GM12878 (cell line): Measurements from ENCODE around the gene IFT81. TPM values are rescaled to one million over a fixed set of nuclear protein-coding genes. Genes with fewer than 3 reads are reported as not detected.

Experiments used
- ATAC-seq: fragments of 200-7000 bp; cut with Tn5 transposase; 3 replicates; pipeline ENCODE4 v1.9.1; 2020; ENCODE audit warnings: mild to moderate bottlenecking, moderate library complexity
- BruUV-seq: library from RNA; stranded (reverse); fragments of 400-500 nt; replicated peaks from 2 replicates; lab custom pipeline; 2021; lab: Mats Ljungman, UMichigan
- CTCF ChIA-PET: fragments of 300-600 bp; sonication (Branson Sonifier 250); formaldehyde crosslinking; extraction: SDS; loops from one replicate; lab custom pipeline; 2021; ENCODE audit warnings: inconsistent platforms; lab: Yijun Ruan, JAX
- POLR2A ChIA-PET: fragments of 350-600 bp; formaldehyde crosslinking; extraction: SDS; loops from one replicate; lab custom pipeline; 2021; ENCODE audit warnings: inconsistent platforms; lab: Charles Lee
- RAD21 ChIA-PET: fragments of 300-600 bp; sonication (Branson Sonifier 250); formaldehyde crosslinking; loops from one replicate; lab custom pipeline; 2023; ENCODE audit warnings: antibody characterized with exemption; ENCODE audit not compliant: unreplicated experiment; lab: Charles Lee
- SMC1A ChIA-PET: fragments of 300-600 bp; sonication (Branson Sonifier 250); formaldehyde crosslinking; loops from one replicate; lab custom pipeline; 2023; ENCODE audit not compliant: unreplicated experiment, uncharacterized antibody; lab: Charles Lee
- DNase-seq: peaks from one replicate; pipeline ENCODE4 v3.0.0-alpha.2; 2011; ENCODE audit warnings: low read depth, low spot score
- FAIRE-seq: peaks from 3 replicates; lab custom pipeline; 2011; peaks lifted over from hg19 to GRCh38; lab: Jason Lieb, UNC
- H2AFZ ChIP-seq: 2 replicates; pipeline ENCODE4 v1.6.0; 2011; ENCODE audit warnings: low read depth, low read length, control low read depth; ENCODE audit not compliant: control insufficient read depth
- H3K27ac ChIP-seq: 2 replicates; pipeline ENCODE4 v1.5.1; 2011; ENCODE audit warnings: control low read depth; ENCODE audit not compliant: control insufficient read depth, insufficient read depth
- H3K27me3 ChIP-seq, 2 experiments: replicated peaks in 1 of 2; 2 replicates each; pipeline versions ENCODE4 v1.6.0 to v1.6.1; 2011; ENCODE audit warnings: low read length in 1 of 2; ENCODE audit not compliant: control insufficient read depth in 2 of 2, insufficient read depth in 2 of 2
- H3K36me3 ChIP-seq, 2 experiments: 2 replicates each; pipeline ENCODE4 v1.5.1; 2011; ENCODE audit warnings: low read length in 1 of 2; ENCODE audit not compliant: control insufficient read depth in 2 of 2, insufficient read depth in 2 of 2
- H3K4me1 ChIP-seq: 2 replicates; pipeline ENCODE4 v1.6.1; 2011; ENCODE audit warnings: mild to moderate bottlenecking, low read length, moderate library complexity, mixed read lengths; ENCODE audit not compliant: control insufficient read depth, insufficient read depth
- H3K4me2 ChIP-seq: 2 replicates; pipeline ENCODE4 v1.6.0; 2011; ENCODE audit warnings: control low read depth; ENCODE audit not compliant: control insufficient read depth, insufficient read depth
- H3K4me3 ChIP-seq: fragments of 200-600 bp; sonication (generic); 2 replicates; pipeline ENCODE4 v1.5.1; 2016
- H3K79me2 ChIP-seq: 2 replicates; pipeline ENCODE4 v1.6.0; 2011; ENCODE audit warnings: low read length; ENCODE audit not compliant: control insufficient read depth, insufficient read depth
- H3K9ac ChIP-seq: 2 replicates; pipeline ENCODE4 v1.8.0; 2011; ENCODE audit warnings: low read length, control low read depth, mixed read lengths; ENCODE audit not compliant: control insufficient read depth, insufficient read depth
- H3K9me3 ChIP-seq: replicated peaks from 3 replicates; pipeline ENCODE4 v1.5.1; 2011; ENCODE audit warnings: mild to moderate bottlenecking, low read length; ENCODE audit not compliant: control insufficient read depth, insufficient read depth
- H4K20me1 ChIP-seq: 2 replicates; pipeline ENCODE4 v1.6.0; 2011; ENCODE audit not compliant: control insufficient read depth, insufficient read depth
- KAT2A ChIP-seq: conservative IDR thresholded peaks from 2 replicates; pipeline ENCODE4 v1.6.1; 2011; ENCODE audit warnings: low read depth, low read length; ENCODE audit not compliant: control insufficient read depth
- MTA3 ChIP-seq: IDR thresholded peaks from 2 replicates; pipeline ENCODE4 v1.6.1; 2012; ENCODE audit warnings: low read length, inconsistent platforms, borderline replicate concordance
- RBBP5 ChIP-seq: fragments of 200-600 bp; sonication (generic); conservative IDR thresholded peaks from 2 replicates; pipeline ENCODE4 v1.6.1; 2016
- SP1 ChIP-seq: IDR thresholded peaks from one replicate; pipeline ENCODE4 v1.6.1; 2011; ENCODE audit warnings: low read depth, low read length
- SPI1 ChIP-seq: IDR thresholded peaks from 2 replicates; pipeline ENCODE4 v1.6.1; 2011; ENCODE audit warnings: low read depth, mild to moderate bottlenecking, low read length, moderate library complexity, borderline replicate concordance; ENCODE audit not compliant: insufficient read depth
- WRNIP1 ChIP-seq: IDR thresholded peaks from 2 replicates; pipeline ENCODE4 v1.6.1; 2011; ENCODE audit warnings: low read depth, low read length, improper control_type of control experiment, borderline replicate concordance
- ZNF274 ChIP-seq: IDR thresholded peaks from one replicate; pipeline ENCODE4 v1.8.0; 2011; ENCODE audit not compliant: insufficient read length, insufficient read depth
- WGBS: methylation state at CpG from one replicate; pipeline ENCODE4 v1.1.6; 2016; ENCODE audit warnings: low lambda C conversion rate; ENCODE audit not compliant: insufficient replicate concordance, insufficient coverage; ENCODE audit errors: missing lambda C conversion rate; 5-methylcytosine and 5-hydroxymethylcytosine counted together
- in situ Hi-C: fragments of 300-500 bp; cut with MboI; formaldehyde crosslinking; loops from 9 replicates; pipeline ENCODE4 v1.14.3; 2018; ENCODE audit warnings: mixed read lengths
- intact Hi-C: fragments of 100-400 bp; cut with micrococcal nuclease; formaldehyde crosslinking; loops from one replicate; pipeline ENCODE4 v1.14.2; 2022; ENCODE audit not compliant: unreplicated experiment
- polyA plus RNA-seq, 11 experiments: library from polyadenylated mRNA; depleted of rRNA in 4 of 11; unstranded in 6 of 11; stranded (reverse) in 5 of 11; fragments of >200 nt; fragmentation: Nextera tagmentation in 4 of 11; fragmentation: Illumina TruSeq in 1 of 11; extraction: Ambion mirVana in 4 of 11; extraction: Trizol in 1 of 11; gene quantifications; 1 replicate in 1 of 11; 2 replicates in 10 of 11; pipeline versions ENCODE4 v1.2.1 to v1.2.3, GENCODE V29; 2011 to 2016; ENCODE audit warnings: inconsistent platforms in 2 of 11, missing spikeins in 2 of 11, low read depth in 1 of 11
- total RNA-seq, 4 experiments: library from RNA; depleted of rRNA in 3 of 4; stranded (reverse); fragments of >200 nt in 3 of 4; fragmentation: Illumina TruSeq in 1 of 4; extraction: Trizol in 1 of 4; gene quantifications; 2 replicates each; pipeline versions ENCODE4 v1.2.1 to v1.2.3, GENCODE V29; 2013 to 2021

Gene IFT81
- total and polyA plus RNA-seq, 10 of the 15 experiments (the other 5 are each of a cell fraction or from before 2014, with no cell fraction given) = 4.1 to 9.9 (median 5.6) TPM

- no TSS peak for BruUV-seq
- H2AFZ ChIP-seq = no peak overlapping the region
- CTCF ChIA-PET = no interaction called here
Measured at GRCh38 chr12:110234331-110234751, 110.2 kb downstream of the IFT81 start.

GRCh38 chr12:110234755-110235154 is 110.6 kb downstream of the IFT81 start:
- Histone ChIP-seq H3K27ac (no peak overlapping the region), H3K79me2 (no peaks in the 10 kb centered on the region), H3K27me3 (no peaks in the 10 kb centered on the region), H3K9me3 (no peaks in the 10 kb centered on the region), H4K20me1 (no peaks in the 10 kb centered on the region), H3K36me3 (no peaks in the 10 kb centered on the region), H3K9ac (no peak overlapping the region), H3K4me2 (no peak overlapping the region), H3K4me3 (no peak overlapping the region), H2AFZ (no peak overlapping the region), H3K4me1 (no peaks in the 10 kb centered on the region)
- ChIA-PET SMC1A (interaction anchor here (0.5 kb wide), 1 partner anchor 23 kb away, joined by 3 read pairs; no protein-coding TSS in a partner anchor), CTCF (no interaction called here), POLR2A (no interaction called here), RAD21 (no interaction called here)
- in situ Hi-C loops (no loop called here), intact Hi-C loops (no loop called here)
- ATAC-seq (no peak), FAIRE-seq (no peak), DNase-seq (no peak)
- 52% methylated on average over 3 of the region's 3 CpGs for WGBS
- BruUV-seq = no TSS peak
- TF ChIP-seq KAT2A (no peak), RBBP5 (no peak), SP1 (no peak), WRNIP1 (no peak)

More at GRCh38 chr12:110234331-110234751, 110.2 kb downstream of the IFT81 start:
- in situ Hi-C loops = no loop called here
- RAD21 ChIA-PET = no interaction called here
- FAIRE-seq = no peak
- no peak overlapping the region for H3K4me2 ChIP-seq
- 2% methylated on average over 2 of the region's 2 CpGs for WGBS
- no peak overlapping the region for H3K4me3 ChIP-seq
- H3K27me3 ChIP-seq = no peaks in the 10 kb centered on the region
- H3K27ac ChIP-seq = no peak overlapping the region
- H3K36me3 ChIP-seq = no peaks in the 10 kb centered on the region
- no peak for TF ChIP-seq MTA3
- no peak for TF ChIP-seq ZNF274
- no peak for TF ChIP-seq SPI1
- TF ChIP-seq, all 136 proteins: peak for 0
- no peak for ATAC-seq
- Histone ChIP-seq H3K79me2 (no peaks in the 10 kb centered on the region), H3K9ac (no peak overlapping the region), H3K9me3 (no peaks in the 10 kb centered on the region), H4K20me1 (no peaks in the 10 kb centered on the region), H3K4me1 (no peaks in the 10 kb centered on the region)
- DNase-seq = no peak
- ChIA-PET SMC1A (interaction anchor here (0.5 kb wide), 1 partner anchor 23 kb away, joined by 3 read pairs; no protein-coding TSS in a partner anchor), POLR2A (no interaction called here)
- intact Hi-C loops = no loop called here
